Ishikawa (cell line): ENCODE results near the gene AACS.

Experiments
- CEBPB ChIP-seq: IDR thresholded peaks from 2 replicates; pipeline ENCODE4 v1.6.1; 2012
- CREB1 ChIP-seq: IDR thresholded peaks from 2 replicates; pipeline ENCODE4 v1.6.1; 2012; ENCODE audit warnings: low read depth
- EGR1 ChIP-seq: IDR thresholded peaks from 2 replicates; pipeline ENCODE4 v1.6.1; 2012
- EP300 ChIP-seq: IDR thresholded peaks from 2 replicates; pipeline ENCODE4 v1.6.1; 2012; ENCODE audit warnings: borderline replicate concordance
- FOXM1 ChIP-seq: IDR thresholded peaks from 2 replicates; pipeline ENCODE4 v1.6.1; 2012; ENCODE audit warnings: low read depth, borderline replicate concordance
- NFIC ChIP-seq: IDR thresholded peaks from 2 replicates; pipeline ENCODE4 v1.6.1; 2012
- RAD21 ChIP-seq: IDR thresholded peaks from 2 replicates; pipeline ENCODE4 v1.6.1; 2012; ENCODE audit warnings: low read depth
- TAF1 ChIP-seq: IDR thresholded peaks from 2 replicates; pipeline ENCODE4 v1.6.1; 2012; ENCODE audit warnings: low read depth, mild to moderate bottlenecking
- TCF12 ChIP-seq: IDR thresholded peaks from 2 replicates; pipeline ENCODE4 v1.6.1; 2012; ENCODE audit warnings: low read depth
- TEAD4 ChIP-seq: IDR thresholded peaks from 2 replicates; pipeline ENCODE4 v1.6.1; 2012
- YY1 ChIP-seq: IDR thresholded peaks from 2 replicates; pipeline ENCODE4 v1.6.1; 2012; ENCODE audit warnings: low read depth
- ZBTB7A ChIP-seq: IDR thresholded peaks from 2 replicates; pipeline ENCODE4 v1.6.1; 2012; ENCODE audit warnings: low read depth
- TF ChIP-seq, protein P1 (sequence below): IDR thresholded peaks from 2 replicates; pipeline ENCODE4 v1.6.1; 2012
- TF ChIP-seq, protein P2 (sequence below): IDR thresholded peaks from 2 replicates; pipeline ENCODE4 v1.6.1; 2012
- TF ChIP-seq, protein P3 (sequence below): IDR thresholded peaks from 2 replicates; pipeline ENCODE4 v1.6.1; 2012; ENCODE audit warnings: low read depth, mild to moderate bottlenecking

Gene AACS

DNA sequence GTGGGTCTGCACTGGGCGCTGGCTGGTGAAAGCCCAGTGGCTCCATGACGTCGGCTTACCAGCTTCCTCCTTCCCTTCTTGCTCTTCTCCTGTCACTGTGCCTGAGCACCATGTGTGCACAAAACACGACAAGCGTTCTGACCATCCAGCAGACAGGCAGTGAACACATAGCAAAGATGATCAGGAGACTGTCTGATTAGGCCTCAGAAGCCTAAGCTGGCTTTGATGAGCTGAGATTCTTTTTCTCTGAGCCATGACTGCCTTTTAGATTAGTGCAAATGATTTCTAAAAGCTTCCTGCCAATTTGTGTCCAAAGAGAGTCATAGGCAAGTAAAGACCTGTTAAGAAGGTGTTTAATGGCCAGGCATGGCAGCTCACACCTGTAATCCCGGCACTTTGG lies 83.1 kb downstream of the AACS start:
- TF ChIP-seq CEBPB: no peak
- TF ChIP-seq NFIC: no peak
- TF ChIP-seq, protein P1, sequence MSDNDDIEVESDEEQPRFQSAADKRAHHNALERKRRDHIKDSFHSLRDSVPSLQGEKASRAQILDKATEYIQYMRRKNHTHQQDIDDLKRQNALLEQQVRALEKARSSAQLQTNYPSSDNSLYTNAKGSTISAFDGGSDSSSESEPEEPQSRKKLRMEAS: no peak
- TF ChIP-seq, protein P2, sequence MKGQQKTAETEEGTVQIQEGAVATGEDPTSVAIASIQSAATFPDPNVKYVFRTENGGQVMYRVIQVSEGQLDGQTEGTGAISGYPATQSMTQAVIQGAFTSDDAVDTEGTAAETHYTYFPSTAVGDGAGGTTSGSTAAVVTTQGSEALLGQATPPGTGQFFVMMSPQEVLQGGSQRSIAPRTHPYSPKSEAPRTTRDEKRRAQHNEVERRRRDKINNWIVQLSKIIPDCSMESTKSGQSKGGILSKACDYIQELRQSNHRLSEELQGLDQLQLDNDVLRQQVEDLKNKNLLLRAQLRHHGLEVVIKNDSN: no peak
- no peak for TF ChIP-seq TAF1
- TF ChIP-seq RAD21: no peak
- no peak for TF ChIP-seq TCF12
- TF ChIP-seq EGR1: no peak
- no peak for TF ChIP-seq FOXM1
- TF ChIP-seq EP300: no peak
- TF ChIP-seq, protein P3, sequence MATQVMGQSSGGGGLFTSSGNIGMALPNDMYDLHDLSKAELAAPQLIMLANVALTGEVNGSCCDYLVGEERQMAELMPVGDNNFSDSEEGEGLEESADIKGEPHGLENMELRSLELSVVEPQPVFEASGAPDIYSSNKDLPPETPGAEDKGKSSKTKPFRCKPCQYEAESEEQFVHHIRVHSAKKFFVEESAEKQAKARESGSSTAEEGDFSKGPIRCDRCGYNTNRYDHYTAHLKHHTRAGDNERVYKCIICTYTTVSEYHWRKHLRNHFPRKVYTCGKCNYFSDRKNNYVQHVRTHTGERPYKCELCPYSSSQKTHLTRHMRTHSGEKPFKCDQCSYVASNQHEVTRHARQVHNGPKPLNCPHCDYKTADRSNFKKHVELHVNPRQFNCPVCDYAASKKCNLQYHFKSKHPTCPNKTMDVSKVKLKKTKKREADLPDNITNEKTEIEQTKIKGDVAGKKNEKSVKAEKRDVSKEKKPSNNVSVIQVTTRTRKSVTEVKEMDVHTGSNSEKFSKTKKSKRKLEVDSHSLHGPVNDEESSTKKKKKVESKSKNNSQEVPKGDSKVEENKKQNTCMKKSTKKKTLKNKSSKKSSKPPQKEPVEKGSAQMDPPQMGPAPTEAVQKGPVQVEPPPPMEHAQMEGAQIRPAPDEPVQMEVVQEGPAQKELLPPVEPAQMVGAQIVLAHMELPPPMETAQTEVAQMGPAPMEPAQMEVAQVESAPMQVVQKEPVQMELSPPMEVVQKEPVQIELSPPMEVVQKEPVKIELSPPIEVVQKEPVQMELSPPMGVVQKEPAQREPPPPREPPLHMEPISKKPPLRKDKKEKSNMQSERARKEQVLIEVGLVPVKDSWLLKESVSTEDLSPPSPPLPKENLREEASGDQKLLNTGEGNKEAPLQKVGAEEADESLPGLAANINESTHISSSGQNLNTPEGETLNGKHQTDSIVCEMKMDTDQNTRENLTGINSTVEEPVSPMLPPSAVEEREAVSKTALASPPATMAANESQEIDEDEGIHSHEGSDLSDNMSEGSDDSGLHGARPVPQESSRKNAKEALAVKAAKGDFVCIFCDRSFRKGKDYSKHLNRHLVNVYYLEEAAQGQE: no peak
- no peak for TF ChIP-seq YY1
- TF ChIP-seq CREB1: no peak
- TF ChIP-seq TEAD4: no peak
- TF ChIP-seq ZBTB7A: no peak

DNA sequence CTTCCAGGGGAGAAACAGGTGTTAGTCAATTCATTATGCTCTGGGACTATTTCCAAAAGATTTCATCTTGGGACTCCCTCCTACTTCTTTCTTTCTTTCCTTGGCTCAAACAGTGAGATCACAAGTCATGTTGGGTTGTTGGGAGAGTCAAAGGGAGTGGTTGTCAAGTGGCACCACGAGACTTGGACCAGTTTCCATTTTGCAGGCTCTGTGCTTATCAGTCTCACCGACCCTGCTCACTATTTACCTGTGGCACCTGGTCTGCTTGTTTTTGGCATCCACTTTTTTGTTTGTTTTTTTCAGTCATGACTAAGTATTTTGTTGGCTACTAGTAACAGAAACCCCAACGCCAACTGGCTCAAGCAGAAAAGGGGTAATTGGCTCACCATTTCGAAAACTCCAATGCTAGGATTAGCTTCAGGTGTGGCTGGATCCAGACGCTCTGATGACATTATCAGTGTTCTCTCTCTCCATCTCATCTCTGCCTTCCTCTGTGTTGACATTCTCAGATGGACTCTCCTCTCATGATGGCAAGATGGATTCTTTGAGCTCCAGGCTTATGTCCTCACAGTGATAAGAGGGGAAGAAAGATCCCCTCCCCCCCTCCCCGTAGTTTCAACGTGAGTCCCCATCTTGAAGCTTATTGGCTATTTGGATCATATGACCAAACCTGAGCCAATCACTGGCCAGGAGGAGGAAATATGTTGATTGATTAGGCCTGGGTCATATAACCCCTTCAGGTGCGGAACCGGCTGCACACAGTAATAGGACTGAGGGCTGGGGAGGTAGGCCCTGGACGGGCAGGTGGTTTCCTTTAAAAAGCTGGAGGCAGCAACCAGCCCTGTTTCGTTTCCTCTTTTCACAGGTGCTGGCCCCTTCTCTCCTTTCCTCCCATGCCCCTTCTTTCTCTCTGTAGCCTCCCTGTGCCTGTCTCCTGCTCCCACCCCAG lies 84.2 kb downstream of the AACS start:
- TF ChIP-seq TAF1: no peak
- TF ChIP-seq, protein P2: peak; percentile 45; the same call in 1 of the 2 replicates

DNA sequence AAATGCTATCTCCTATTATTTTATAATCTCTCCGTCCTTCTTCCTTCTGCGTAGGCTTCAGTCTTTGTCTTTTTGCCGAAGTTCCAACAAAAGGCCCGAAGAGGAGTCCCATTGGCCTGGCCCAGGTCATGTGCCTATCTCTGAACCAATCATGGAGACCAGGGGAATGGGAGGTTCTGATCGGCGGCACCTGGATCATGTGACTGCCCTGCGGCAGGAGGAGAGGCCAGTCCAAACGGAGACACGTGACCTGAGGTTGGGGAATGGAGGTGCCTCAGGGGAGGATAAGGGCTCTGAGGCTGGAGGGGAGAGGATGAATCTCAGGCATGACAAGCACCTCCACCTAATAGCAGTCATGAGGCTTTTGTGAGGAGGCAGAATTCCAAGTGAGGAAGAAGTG lies 86.0 kb downstream of the AACS start:
- TF ChIP-seq, protein P2: peak; percentile 67
- no peak for TF ChIP-seq TCF12

DNA sequence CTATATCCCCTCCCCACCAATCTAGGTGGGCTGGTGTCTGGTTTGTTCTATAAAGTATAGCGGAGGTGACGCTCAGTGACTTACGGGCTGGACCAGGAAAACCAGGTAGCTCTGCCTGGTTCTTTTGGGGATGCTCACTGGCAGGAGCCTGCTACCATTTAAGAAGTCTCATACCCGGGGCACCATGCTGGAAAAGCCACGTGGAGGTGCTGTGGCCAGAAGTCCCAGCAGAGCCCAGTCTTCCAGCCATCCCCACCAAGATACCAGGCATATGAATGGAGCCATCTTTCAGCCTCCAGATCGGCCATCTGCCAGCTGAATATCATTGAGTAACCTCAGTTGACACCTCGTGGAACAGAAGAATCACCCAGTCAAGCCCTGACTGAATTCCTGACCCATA lies 87.2 kb downstream of the AACS start:
- TF ChIP-seq CREB1 (no peak), FOXM1 (no peak), RAD21 (no peak), CEBPB (no peak), YY1 (no peak), EGR1 (no peak), ZBTB7A (no peak), EP300 (no peak), TEAD4 (no peak), TAF1 (no peak), TCF12 (no peak), NFIC (no peak)
- TF ChIP-seq, protein P1: no peak
- TF ChIP-seq, protein P3: no peak
- TF ChIP-seq, protein P2: no peak

DNA sequence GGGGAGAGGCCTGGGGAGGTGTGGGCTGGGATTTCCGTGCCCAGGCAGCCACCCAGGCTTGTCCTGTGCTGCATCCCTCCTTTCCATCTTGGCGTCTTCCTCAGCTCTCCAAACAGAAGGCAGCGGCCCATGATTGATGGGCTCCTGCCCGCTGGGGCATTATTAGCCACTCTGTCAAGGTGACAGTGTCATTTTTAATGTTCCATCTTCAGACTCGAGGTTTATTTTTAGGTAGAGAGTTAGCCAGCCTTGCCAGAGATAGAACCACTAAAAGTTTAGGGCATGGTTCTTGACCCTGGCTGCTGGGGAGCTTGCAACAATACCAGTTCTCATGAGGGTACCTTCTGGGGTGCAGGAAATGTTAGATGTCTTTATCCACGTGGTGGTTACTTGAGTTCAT lies 90.1 kb downstream of the AACS start:
- TF ChIP-seq EGR1 (no peak), TCF12 (no peak), EP300 (no peak), CEBPB (no peak), CREB1 (no peak), FOXM1 (no peak), YY1 (no peak), TAF1 (no peak), ZBTB7A (no peak), RAD21 (no peak), TEAD4 (no peak), NFIC (no peak)
- TF ChIP-seq, protein P3: no peak
- TF ChIP-seq, protein P2: no peak
- TF ChIP-seq, protein P1: no peak
